Right lobe of liver (tissue), 6 donors: ENCODE measurements around the gene SLX4IP. TPM values are rescaled to one million over a fixed set of nuclear protein-coding genes. Genes with fewer than 3 reads are reported as not detected.

Source experiments
- ATAC-seq, 4 donors: fragments of 200-7000 bp; cut with Tn5 transposase; one replicate each; pipeline ENCODE4 v1.9.1; 2020; ENCODE audit warnings: mild to moderate bottlenecking in 4 of 4, moderate library complexity in 4 of 4
- DNase-seq, 3 donors: peaks; one replicate each; pipeline ENCODE4 v3.0.0-alpha.2; 2020
- H3K27ac ChIP-seq, 3 donors: fragments of 200-600 bp; one replicate each; pipeline ENCODE4 v1.8.0; 2022
- H3K27me3 ChIP-seq, 2 donors: fragments of 200-600 bp; one replicate each; pipeline ENCODE4 v1.8.0; 2022
- H3K36me3 ChIP-seq, 4 donors: fragments of 200-600 bp; sonication (generic) in 1 of 4; one replicate each; pipeline versions ENCODE4 v1.5.1 to v1.8.0; 2017 to 2022; ENCODE audit warnings: control low read depth in 1 of 4
- H3K4me1 ChIP-seq, 4 donors: fragments of 200-600 bp; sonication (generic) in 1 of 4; one replicate each; pipeline versions ENCODE4 v1.5.1 to v1.8.0; 2017 to 2022; ENCODE audit warnings: control low read depth in 1 of 4
- H3K4me3 ChIP-seq, 3 donors: fragments of 200-600 bp; one replicate each; pipeline ENCODE4 v1.8.0; 2022
- H3K9me3 ChIP-seq, 4 donors: fragments of 200-600 bp; sonication (generic) in 1 of 4; one replicate each; pipeline versions ENCODE4 v1.5.1 to v1.8.0; 2017 to 2022; ENCODE audit warnings: control low read depth in 1 of 4
- POLR2A ChIP-seq: fragments of 450-650 bp; IDR thresholded peaks from one replicate; pipeline ENCODE4 v1.6.1; 2017; ENCODE audit warnings: antibody characterized with exemption, mild to moderate bottlenecking
- WGBS: methylation state at CpG from one replicate; pipeline ENCODE4 v1.1.6; 2018; ENCODE audit warnings: low coverage, low lambda C conversion rate; ENCODE audit not compliant: insufficient coverage; ENCODE audit errors: missing lambda C conversion rate; 5-methylcytosine and 5-hydroxymethylcytosine counted together
- intact Hi-C, 2 donors: fragments of 100-400 bp; cut with DNase I; formaldehyde crosslinking; loops; one replicate each; pipeline versions ENCODE4 v1.11.2 to v1.14.1; 2022
- total RNA-seq, 6 experiments: library from RNA; depleted of rRNA in 2 of 6; stranded (reverse); fragments of >200 nt in 2 of 6; fragmentation: NEBNext Ultra II Directional in 3 of 6; extraction: Animal tissue kit (Norgen Biotek cat#: 25700) in 3 of 6; gene quantifications; one replicate each; pipeline versions ENCODE4 v1.1.0 to v1.2.4, GENCODE V29; 2016 to 2023
- TF ChIP-seq, protein P1 (sequence below), 4 donors: fragments of 200-600 bp in 3 of 4; fragments of 450-650 bp in 1 of 4; IDR thresholded peaks; one replicate each; pipeline versions ENCODE4 v1.5.1 to v1.8.0; 2016 to 2022; ENCODE audit warnings: antibody characterized with exemption in 4 of 4, mild to moderate bottlenecking in 2 of 4
- donor health status: DM: no; HTN: yes; CAD: no.
- donor health status: DM: no; HTN: no; CAD: no.
- donor health status: DM: no; HTN: no; CAD: no.
- donor health status: DM: no; HTN: yes; CAD: no.
- donor health status: DM: no; HTN: yes; CAD: no.

The SLX4IP gene
- total RNA-seq, 6 experiments from 2014 or later, result 2.0 to 4.0 (median 3.5) TPM

DNA sequence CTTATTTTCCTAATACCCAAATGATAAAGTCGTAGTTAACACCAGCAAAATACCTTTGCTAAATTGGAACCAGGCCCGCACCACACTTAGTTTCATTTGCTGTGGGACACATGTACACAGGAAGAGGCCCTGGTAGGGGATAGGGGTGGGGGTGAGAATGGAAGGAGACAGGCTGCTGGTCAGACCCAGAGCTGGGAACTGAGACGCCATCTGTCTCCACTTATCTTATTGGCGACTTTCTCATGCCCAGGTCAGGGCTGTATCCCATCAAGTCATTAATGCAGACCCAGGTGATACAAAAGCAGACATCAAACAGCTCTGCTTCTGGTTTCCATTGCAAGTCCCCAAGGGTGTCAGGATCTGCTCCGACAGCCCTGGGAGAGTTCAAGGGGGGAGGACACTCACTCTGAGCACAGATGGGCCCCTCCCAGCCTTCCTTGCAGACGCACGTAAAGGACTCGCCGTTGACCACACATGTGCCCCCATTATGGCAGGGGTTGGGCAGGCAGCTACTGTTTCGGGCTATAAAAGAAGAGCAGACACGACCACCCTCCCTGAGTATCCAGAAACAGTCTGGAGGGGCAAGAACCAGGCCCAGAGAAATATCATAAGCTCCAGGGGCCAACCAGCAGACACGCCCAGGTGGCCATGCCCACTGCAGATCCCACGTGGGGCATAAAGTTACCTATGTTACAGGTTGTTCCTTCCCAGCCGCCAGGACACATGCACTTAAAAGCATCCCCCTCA is 209.5 kb downstream of the SLX4IP start:
- Histone ChIP-seq H3K4me1 (no peaks in the 10 kb centered on the region), H3K36me3 (peaks cover 0 to 30% (median 17%) of the 10 kb centered on the region in 4 donors), H3K27me3 (no peaks in the 10 kb centered on the region), H3K9me3 (no peaks in the 10 kb centered on the region), H3K27ac (no peak overlapping the region), H3K4me3 (no peak overlapping the region)
- no peak for DNase-seq
- no peak for ATAC-seq
- intact Hi-C loops, result no loop called here
- TF ChIP-seq, protein P1, sequence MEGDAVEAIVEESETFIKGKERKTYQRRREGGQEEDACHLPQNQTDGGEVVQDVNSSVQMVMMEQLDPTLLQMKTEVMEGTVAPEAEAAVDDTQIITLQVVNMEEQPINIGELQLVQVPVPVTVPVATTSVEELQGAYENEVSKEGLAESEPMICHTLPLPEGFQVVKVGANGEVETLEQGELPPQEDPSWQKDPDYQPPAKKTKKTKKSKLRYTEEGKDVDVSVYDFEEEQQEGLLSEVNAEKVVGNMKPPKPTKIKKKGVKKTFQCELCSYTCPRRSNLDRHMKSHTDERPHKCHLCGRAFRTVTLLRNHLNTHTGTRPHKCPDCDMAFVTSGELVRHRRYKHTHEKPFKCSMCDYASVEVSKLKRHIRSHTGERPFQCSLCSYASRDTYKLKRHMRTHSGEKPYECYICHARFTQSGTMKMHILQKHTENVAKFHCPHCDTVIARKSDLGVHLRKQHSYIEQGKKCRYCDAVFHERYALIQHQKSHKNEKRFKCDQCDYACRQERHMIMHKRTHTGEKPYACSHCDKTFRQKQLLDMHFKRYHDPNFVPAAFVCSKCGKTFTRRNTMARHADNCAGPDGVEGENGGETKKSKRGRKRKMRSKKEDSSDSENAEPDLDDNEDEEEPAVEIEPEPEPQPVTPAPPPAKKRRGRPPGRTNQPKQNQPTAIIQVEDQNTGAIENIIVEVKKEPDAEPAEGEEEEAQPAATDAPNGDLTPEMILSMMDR (IDR thresholded peaks at IDR 0.05), result no peak
- no peak for TF ChIP-seq POLR2A
- 81% methylated on average over 8 of the region's 14 CpGs for WGBS

DNA sequence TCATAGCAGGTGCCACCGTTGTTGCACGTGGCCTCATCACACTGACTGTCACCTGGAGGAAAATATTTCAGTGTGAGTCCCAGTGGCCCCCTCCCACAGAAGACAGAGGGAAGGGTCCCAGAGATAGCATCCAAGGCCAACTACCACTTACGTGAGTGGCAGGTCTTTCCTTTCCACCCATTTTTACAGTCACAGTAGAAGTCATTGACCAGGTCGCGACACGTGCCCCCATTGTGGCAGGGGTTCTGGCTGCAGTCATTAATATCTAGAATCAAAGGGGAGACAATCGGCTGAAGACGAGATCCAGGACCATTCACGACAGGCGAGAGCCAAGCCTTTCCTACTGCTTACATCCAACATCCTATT is 210.1 kb downstream of the SLX4IP start:
- Histone ChIP-seq H3K36me3 (peaks cover 0 to 27% (median 19%) of the 10 kb centered on the region in 4 donors), H3K4me1 (no peaks in the 10 kb centered on the region), H3K9me3 (no peaks in the 10 kb centered on the region), H3K27ac (no peak overlapping the region), H3K27me3 (no peaks in the 10 kb centered on the region), H3K4me3 (no peak overlapping the region)
- intact Hi-C loops, result no loop called here
- no peak for DNase-seq
- TF ChIP-seq, protein P1 (IDR thresholded peaks at IDR 0.05), result no peak
- TF ChIP-seq POLR2A, result no peak
- 72% methylated on average over 2 of the region's 10 CpGs for WGBS
- no peak for ATAC-seq

DNA sequence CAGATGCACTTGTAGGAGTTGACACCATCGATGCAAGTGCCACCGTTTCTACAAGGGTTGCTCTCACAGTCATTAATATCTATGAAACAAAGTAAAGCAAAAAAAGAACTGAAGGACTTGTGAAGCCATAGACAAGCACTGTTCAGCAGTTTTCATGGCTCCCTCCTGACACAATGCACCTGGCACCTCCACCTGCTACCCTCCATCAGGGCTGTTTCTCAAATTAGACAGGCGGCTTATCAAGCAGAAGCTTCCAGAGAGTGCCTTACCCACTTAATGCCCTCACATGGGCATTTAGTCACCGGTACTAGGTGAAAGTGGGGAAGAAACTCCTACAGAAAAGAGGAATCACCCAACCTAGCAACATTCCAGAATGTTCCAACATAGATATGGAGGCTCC is 210.9 kb downstream of the SLX4IP start:
- H3K9me3 ChIP-seq, result no peaks in the 10 kb centered on the region
- intact Hi-C loops, result no loop called here
- no peak for DNase-seq

DNA sequence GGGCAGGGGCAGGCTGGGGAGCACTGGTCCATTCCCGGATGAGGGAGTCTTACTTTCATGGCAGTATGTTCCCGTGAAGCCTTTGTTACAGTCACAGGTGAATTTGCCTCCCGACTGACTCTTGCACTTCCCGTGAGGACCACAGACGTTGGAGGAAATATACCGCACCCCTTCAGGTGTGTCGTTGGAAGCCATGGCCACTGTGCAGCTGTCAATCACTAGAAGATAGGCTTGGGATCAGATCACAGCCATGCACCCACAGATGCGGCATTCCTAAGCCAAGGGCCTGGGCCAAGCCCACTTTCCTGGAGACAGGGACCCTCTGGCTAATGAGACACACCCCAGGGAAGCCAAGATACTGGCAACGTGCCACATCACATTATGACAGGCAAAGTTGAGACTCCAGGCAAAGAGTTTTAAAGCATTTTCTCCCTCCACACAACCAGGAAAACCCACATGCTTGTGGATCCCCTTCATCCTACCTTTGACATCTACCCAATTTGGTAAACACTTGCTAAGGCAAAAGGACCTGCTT is 211.8 kb downstream of the SLX4IP start:
- Histone ChIP-seq H3K27me3 (no peaks in the 10 kb centered on the region), H3K9me3 (no peaks in the 10 kb centered on the region), H3K4me1 (no peaks in the 10 kb centered on the region), H3K4me3 (no peak overlapping the region), H3K36me3 (peaks cover 0 to 27% (median 18%) of the 10 kb centered on the region in 4 donors), H3K27ac (no peak overlapping the region)
- WGBS, result 80% methylated on average over 1 of the region's 9 CpGs
- ATAC-seq (no peak), DNase-seq (no peak)
- TF ChIP-seq, protein P1 (IDR thresholded peaks at IDR 0.05), result no peak
- no peak for TF ChIP-seq POLR2A
- intact Hi-C loops, result no loop called here

More for the DNA sequence above, 210.9 kb downstream of the SLX4IP start:
- TF ChIP-seq, protein P1 (IDR thresholded peaks at IDR 0.05), result no peak
- no peak for TF ChIP-seq POLR2A
- H3K27ac ChIP-seq, result no peak overlapping the region
- H3K4me3 ChIP-seq, result no peak overlapping the region
- no peaks in the 10 kb centered on the region for H3K4me1 ChIP-seq
- no peak for ATAC-seq
- H3K36me3 ChIP-seq, result peaks cover 0 to 27% (median 18%) of the 10 kb centered on the region in 4 donors
- H3K27me3 ChIP-seq, result no peaks in the 10 kb centered on the region
- WGBS, result 100% methylated on average over 2 of the region's 4 CpGs
